GM12801 (cell line): ENCODE data around the gene MRPL41.

Source experiments
- CTCF ChIP-seq: IDR thresholded peaks from one replicate; pipeline ENCODE4 v1.5.1; 2011; ENCODE audit warnings: control low read depth; ENCODE audit not compliant: insufficient read length; ENCODE audit errors: extremely low read depth

Gene MRPL41

GRCh38 chr9:137575716-137576411, 24.2 kb downstream of the MRPL41 start:
- no peak for TF ChIP-seq CTCF

- TF ChIP-seq CTCF, result no peak
These were observed 27.0 kb downstream of the MRPL41 start, which contains the start of gene DPH7 for GRCh38 chr9:137578518-137579258. DPH7 (minus strand) TSS chr9:137578925; CDS start chr9:137578777, 148 bp downstream.

DNA sequence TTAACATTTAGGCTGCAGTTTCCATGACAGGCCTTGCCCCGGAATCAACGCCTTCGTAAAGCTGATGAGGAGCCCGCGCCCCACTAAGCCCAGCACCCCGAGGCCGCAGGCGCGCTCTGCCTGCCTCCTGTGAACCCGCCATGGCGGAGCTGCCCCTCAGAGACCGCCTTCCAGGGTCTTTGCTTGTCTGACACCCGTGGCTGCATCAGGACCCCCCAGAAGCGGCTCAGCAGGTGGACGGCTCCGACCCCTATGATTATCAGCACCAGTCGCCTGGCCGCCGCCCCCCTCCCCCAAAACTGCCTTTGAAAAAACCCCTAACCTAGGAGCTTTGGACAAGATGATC, 27.6 kb downstream of the MRPL41 start:
- no peak for TF ChIP-seq CTCF

DNA sequence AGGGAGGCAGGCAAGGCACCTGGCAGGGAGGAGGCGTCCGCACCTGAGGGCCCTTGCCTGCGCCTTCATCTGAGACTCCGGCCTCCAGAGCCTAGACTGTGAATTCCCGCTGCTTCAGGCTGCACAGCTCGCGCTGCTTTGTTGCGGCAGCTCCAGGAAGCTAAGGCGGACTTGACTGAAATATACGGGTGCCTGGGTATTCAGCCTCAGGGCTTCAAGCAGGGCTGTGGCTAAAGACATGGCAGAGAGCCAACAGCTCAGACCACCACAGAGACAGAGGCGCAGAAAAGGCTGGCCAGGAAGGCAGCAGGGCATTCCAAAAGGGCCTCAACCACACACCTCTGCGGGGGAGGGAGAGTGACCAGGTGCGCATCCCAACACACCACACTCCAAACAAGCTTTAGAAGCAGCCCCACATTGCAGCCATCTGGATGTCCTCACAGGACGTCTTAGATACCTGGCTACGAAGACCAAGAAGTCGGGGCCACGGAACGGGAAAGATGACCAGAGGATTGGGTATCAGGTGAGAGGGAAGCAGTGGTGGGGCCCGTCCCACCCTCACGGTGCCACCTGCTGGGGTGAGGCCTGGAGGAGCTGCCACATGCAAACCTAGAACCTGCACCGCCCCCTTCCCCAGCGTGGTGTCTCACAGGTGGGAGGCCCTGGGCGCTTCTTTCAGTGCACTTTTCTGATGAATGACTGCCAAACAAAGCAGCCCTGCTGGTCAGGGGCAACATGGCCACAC, 28.7 kb downstream of the MRPL41 start:
- TF ChIP-seq CTCF, result no peak

GRCh38 chr9:137580954-137581322, 29.3 kb downstream of the MRPL41 start:
- TF ChIP-seq CTCF, result no peak

GRCh38 chr9:137581361-137582285, 29.9 kb downstream of the MRPL41 start:
- no peak for TF ChIP-seq CTCF

- no peak for TF ChIP-seq CTCF
These were observed 30.7 kb downstream of the MRPL41 start for GRCh38 chr9:137582286-137582860.
